Fibroblast of lung (primary cell): Measurements from ENCODE around the gene PXDN. TPM values are rescaled to one million over a fixed set of nuclear protein-coding genes. Genes with fewer than 3 reads are reported as not detected.

Experiments used
- DNase-seq, 2 donors: peaks; one replicate each; pipeline versions ENCODE4 v3.0.0 to v3.0.0-alpha.2; 2010; ENCODE audit warnings: low read depth in 2 of 2
- H2AFZ ChIP-seq: 2 replicates; pipeline ENCODE4 v1.5.1; 2012; ENCODE audit warnings: low read length, control low read depth, inconsistent platforms
- H3K27ac ChIP-seq: 2 replicates; pipeline ENCODE4 v1.5.1; 2011; ENCODE audit warnings: low read length, control low read depth; ENCODE audit not compliant: insufficient read depth
- H3K27me3 ChIP-seq: 2 replicates; pipeline ENCODE4 v1.5.1; 2011; ENCODE audit warnings: mild to moderate bottlenecking, low read length; ENCODE audit not compliant: control insufficient read depth, insufficient read depth
- H3K36me3 ChIP-seq: 2 replicates; pipeline ENCODE4 v1.5.1; 2011; ENCODE audit warnings: low read length; ENCODE audit not compliant: control insufficient read depth, insufficient read depth
- H3K4me1 ChIP-seq: 2 replicates; pipeline ENCODE4 v1.5.1; 2011; ENCODE audit warnings: low read length; ENCODE audit not compliant: control insufficient read depth, insufficient read depth; ENCODE audit errors: extremely low read depth
- H3K4me2 ChIP-seq: 2 replicates; pipeline ENCODE4 v1.5.1; 2011; ENCODE audit warnings: low read length, control low read depth; ENCODE audit not compliant: insufficient read depth; ENCODE audit errors: extremely low read depth
- H3K4me3 ChIP-seq, 4 experiments: fragments of 200-600 bp in 1 of 4; sonication (generic) in 1 of 4; replicated peaks in 1 of 4; 2 replicates each; pipeline ENCODE4 v1.5.1; 2011 to 2016; ENCODE audit warnings: low read length in 4 of 4, low read depth in 3 of 4, mild to moderate bottlenecking in 3 of 4, control low read depth in 2 of 4, inconsistent platforms in 1 of 4, mixed read lengths in 1 of 4; ENCODE audit not compliant: insufficient read depth in 1 of 4; ENCODE audit errors: control extremely low read depth in 1 of 4
- H3K79me2 ChIP-seq: 2 replicates; pipeline ENCODE4 v1.5.1; 2012; ENCODE audit warnings: mild to moderate bottlenecking, low read length, inconsistent platforms; ENCODE audit not compliant: control insufficient read depth, insufficient read depth
- H3K9ac ChIP-seq: 2 replicates; pipeline ENCODE4 v1.5.1; 2011; ENCODE audit warnings: mild to moderate bottlenecking, low read length, control low read depth; ENCODE audit not compliant: insufficient read depth
- H3K9me3 ChIP-seq: 2 replicates; pipeline ENCODE4 v1.5.1; 2012; ENCODE audit warnings: low read depth, low read length; ENCODE audit not compliant: control insufficient read depth, insufficient read depth
- H4K20me1 ChIP-seq: 2 replicates; pipeline ENCODE4 v1.5.1; 2011; ENCODE audit warnings: low read length; ENCODE audit not compliant: control insufficient read depth, insufficient read depth; ENCODE audit errors: extremely low read depth
- CTCF ChIP-seq, 2 donors: IDR thresholded peaks in 1 of 2; conservative IDR thresholded peaks in 1 of 2; 1 replicate in 1 of 2; 2 replicates in 1 of 2; pipeline ENCODE4 v1.5.1; 2011 to 2012; ENCODE audit warnings: low read length in 2 of 2, control low read depth in 1 of 2, inconsistent platforms in 1 of 2, low read depth in 1 of 2, mild to moderate bottlenecking in 1 of 2
- EZH2 ChIP-seq: IDR thresholded peaks from 2 replicates; pipeline ENCODE4 v1.5.1; 2012; ENCODE audit warnings: low read length, control low read depth, mild to moderate bottlenecking; ENCODE audit errors: missing control alignments
- polyA plus RNA-seq, 2 donors: library from polyadenylated mRNA; depleted of rRNA in 1 of 2; stranded (reverse) in 1 of 2; unstranded in 1 of 2; fragments of >200 nt; gene quantifications; 2 replicates each; pipeline ENCODE4 v1.2.1, GENCODE V29; 2011 to 2012; ENCODE audit warnings: missing spikeins in 1 of 2
- total RNA-seq: library from RNA; depleted of rRNA; stranded (reverse); fragments of >200 nt; gene quantifications from 2 replicates; pipeline ENCODE4 v1.2.1, GENCODE V29; 2014

Gene PXDN
- total and polyA plus RNA-seq, 2 donors (not counting 1 experiment from before 2014, with no cell fraction given), result 153 to 298 TPM

GRCh38 chr2:1638281-1638860 lies 105.9 kb downstream of the PXDN start:
- no peaks in the 10 kb centered on the region for H3K4me1 ChIP-seq

DNA sequence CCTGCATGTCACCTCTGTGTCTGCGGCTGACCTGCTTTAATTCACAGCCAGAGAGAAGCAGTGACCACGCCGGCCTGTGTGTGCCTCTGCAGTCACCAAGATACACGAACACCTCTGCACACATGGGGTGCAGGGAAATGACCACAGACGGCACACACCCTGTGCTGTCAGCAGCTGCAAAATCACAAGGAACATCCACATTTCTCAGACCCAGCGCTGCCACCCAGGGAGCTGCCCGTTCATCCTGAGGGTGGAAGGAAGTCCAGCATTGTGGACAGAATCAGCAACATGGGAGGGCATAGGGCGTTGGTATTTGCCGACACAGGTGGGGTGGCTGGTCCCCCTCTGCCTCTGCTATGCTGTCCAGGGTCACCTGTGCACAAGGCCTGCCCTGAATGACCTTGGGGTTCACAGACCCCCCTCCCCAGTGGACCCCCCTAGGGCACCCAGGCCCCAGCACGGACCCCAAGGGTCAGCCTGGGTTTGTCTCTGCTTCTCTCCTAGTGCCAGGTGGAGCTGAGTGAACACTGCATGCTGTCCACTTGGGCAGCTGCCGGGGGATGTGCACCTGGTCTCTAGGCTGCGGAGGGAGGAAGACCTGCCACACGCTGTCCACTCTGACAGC lies 107.4 kb downstream of the PXDN start:
- Histone ChIP-seq H3K4me1 (no peaks in the 10 kb centered on the region), H4K20me1 (no peaks in the 10 kb centered on the region), H3K9me3 (no peaks in the 10 kb centered on the region), H3K36me3 (peaks cover 18% of the 10 kb centered on the region), H3K4me2 (no peak overlapping the region), H3K79me2 (no peaks in the 10 kb centered on the region), H3K9ac (no peak overlapping the region), H2AFZ (no peak overlapping the region), H3K27me3 (no peaks in the 10 kb centered on the region), H3K4me3 (no peak overlapping the region), H3K27ac (no peak overlapping the region)
- no peak for TF ChIP-seq CTCF (conservative IDR thresholded peaks at IDR 0.05 in 1 of 2, IDR thresholded peaks at IDR 0.05 in 1 of 2; ENCODE audit: low read depth in 1 of 2, low read length in 2 of 2)
- no peak for TF ChIP-seq EZH2
- DNase-seq, result no peak

More at GRCh38 chr2:1638281-1638860, 105.9 kb downstream of the PXDN start:
- DNase-seq, result peak in 1 of 2 donors; percentile 59
- TF ChIP-seq CTCF (conservative IDR thresholded peaks at IDR 0.05 in 1 of 2, IDR thresholded peaks at IDR 0.05 in 1 of 2; ENCODE audit: low read depth in 1 of 2, low read length in 2 of 2), result no peak
- TF ChIP-seq EZH2, result no peak
- Histone ChIP-seq H3K4me2 (no peak overlapping the region), H3K79me2 (no peaks in the 10 kb centered on the region), H2AFZ (no peak overlapping the region), H4K20me1 (no peaks in the 10 kb centered on the region), H3K4me3 (no peak overlapping the region), H3K9ac (no peak overlapping the region), H3K27me3 (no peaks in the 10 kb centered on the region), H3K9me3 (no peaks in the 10 kb centered on the region), H3K36me3 (peaks cover 18% of the 10 kb centered on the region), H3K27ac (no peak overlapping the region)

- Histone ChIP-seq H3K27me3 (no peaks in the 10 kb centered on the region), H3K4me3 (no peak overlapping the region), H3K36me3 (peaks cover 17% of the 10 kb centered on the region), H3K9me3 (no peaks in the 10 kb centered on the region), H3K79me2 (no peaks in the 10 kb centered on the region), H3K27ac (no peak overlapping the region), H3K4me2 (no peak overlapping the region), H3K9ac (no peak overlapping the region), H4K20me1 (no peaks in the 10 kb centered on the region), H2AFZ (no peak overlapping the region), H3K4me1 (no peaks in the 10 kb centered on the region)
- TF ChIP-seq EZH2 (no peak), CTCF (conservative IDR thresholded peaks at IDR 0.05 in 1 of 2, IDR thresholded peaks at IDR 0.05 in 1 of 2; ENCODE audit: low read depth in 1 of 2, low read length in 2 of 2) (no peak)
- no peak for DNase-seq
These were observed 108.5 kb downstream of the PXDN start for GRCh38 chr2:1635823-1636222.
